ENCODE data around the gene ARAP2. TPM values are rescaled to one million over a fixed set of nuclear protein-coding genes. Genes with fewer than 3 reads are reported as not detected.

Gene ARAP2
- total and polyA plus RNA-seq, 2 of the 13 experiments (the other 11 are each of a cell fraction or from before 2014, with no cell fraction given) = 0.37 to 1.4 TPM

GRCh38 chr4:36273276-36273675, 29.0 kb upstream of the ARAP2 start (continued):
- no peak for TF ChIP-seq ZHX2 (IDR thresholded peaks at IDR 0.05; ENCODE audit: low read depth)
- no peak for TF ChIP-seq ZHX2 (CRISPR knock-in tag; IDR thresholded peaks at IDR 0.05; ENCODE audit: borderline replicate concordance)
- no peak for TF ChIP-seq MED1 (CRISPR knock-in tag; IDR thresholded peaks at IDR 0.05)
- TF ChIP-seq NR2F1 (CRISPR knock-in tag; IDR thresholded peaks at IDR 0.05) = no peak

GRCh38 chr4:36269533-36270173, 25.3 kb upstream of the ARAP2 start:
- DNase-seq (ENCODE audit: low spot score) (no peak), ATAC-seq (no peak), FAIRE-seq (no peak)
- Histone ChIP-seq H3K9ac (ENCODE audit: insufficient read depth, low read depth, low read length) (no peak overlapping the region), H3K9me3 (ENCODE audit: low read length) (no peaks in the 10 kb centered on the region), H3K36me3 (replicated peaks in 1 of 2; ENCODE audit: control insufficient read depth in 1 of 2, insufficient read depth in 2 of 2, low read length in 2 of 2) (no peaks in the 10 kb centered on the region), H3K27me3 (ENCODE audit: control insufficient read depth in 1 of 2, insufficient read depth in 2 of 2, low read length in 2 of 2) (no peaks in the 10 kb centered on the region), H3K27ac (ENCODE audit: extremely low read length, insufficient read depth, low read length) (no peak overlapping the region), H4K20me1 (ENCODE audit: insufficient read depth, low read length) (no peaks in the 10 kb centered on the region), H2AFZ (ENCODE audit: low read length) (no peak overlapping the region), H3K79me2 (ENCODE audit: insufficient read depth, low read length) (no peaks in the 10 kb centered on the region), H3K4me2 (ENCODE audit: low read depth, low read length) (no peak overlapping the region), H3K4me3 (replicated peaks in 1 of 3; ENCODE audit: insufficient read depth in 1 of 3, low read depth in 2 of 3, low read length in 3 of 3) (no peak overlapping the region), H3K4me1 (ENCODE audit: insufficient read depth, low read length) (no peaks in the 10 kb centered on the region)
- POLR2A ChIA-PET = no interaction called here
- intact Hi-C loops (cut with micrococcal nuclease; ENCODE audit: unreplicated experiment) = no loop called here
- WGBS (ENCODE audit: low lambda C conversion rate) = 16% methylated on average over 5 of the region's 5 CpGs
- no TSS peak for BruUV-seq (replicated peaks)
- TF ChIP-seq ATF7 (IDR thresholded peaks at IDR 0.05) = peak; percentile 46; the same call in 1 of the 2 replicates
- TF ChIP-seq ATF7 (CRISPR knock-in tag; IDR thresholded peaks at IDR 0.05) = no peak
- no peak for TF ChIP-seq ZNF292 (CRISPR knock-in tag; IDR thresholded peaks at IDR 0.05; ENCODE audit: borderline replicate concordance, low read depth)
- CTCF ChIA-PET (ENCODE audit: low intra/inter-chr PET ratio, low total read pairs) = no interaction called here
- in situ Hi-C loops (cut with HindIII; ENCODE audit: extremely low pct_ligation_motif_present, low pct_unique_long_range_greater_than_20kb) = no loop called here
